Retinal pigment epithelial cell (primary cell): Measurements from ENCODE around the gene TRIOBP.

ENCODE experiments used
- DNase-seq: peaks from one replicate; pipeline ENCODE4 v3.0.0-alpha.2; 2010; ENCODE audit warnings: low read depth
- H3K4me3 ChIP-seq: 2 replicates; pipeline ENCODE4 v1.5.1; 2011; ENCODE audit warnings: mild to moderate bottlenecking, low read length, control low read depth, moderate library complexity
- TF ChIP-seq, protein P1 (sequence below): conservative IDR thresholded peaks from 2 replicates; pipeline ENCODE4 v1.5.1; 2011; ENCODE audit warnings: low read depth, low read length, control low read depth, inconsistent platforms

TRIOBP gene

DNA sequence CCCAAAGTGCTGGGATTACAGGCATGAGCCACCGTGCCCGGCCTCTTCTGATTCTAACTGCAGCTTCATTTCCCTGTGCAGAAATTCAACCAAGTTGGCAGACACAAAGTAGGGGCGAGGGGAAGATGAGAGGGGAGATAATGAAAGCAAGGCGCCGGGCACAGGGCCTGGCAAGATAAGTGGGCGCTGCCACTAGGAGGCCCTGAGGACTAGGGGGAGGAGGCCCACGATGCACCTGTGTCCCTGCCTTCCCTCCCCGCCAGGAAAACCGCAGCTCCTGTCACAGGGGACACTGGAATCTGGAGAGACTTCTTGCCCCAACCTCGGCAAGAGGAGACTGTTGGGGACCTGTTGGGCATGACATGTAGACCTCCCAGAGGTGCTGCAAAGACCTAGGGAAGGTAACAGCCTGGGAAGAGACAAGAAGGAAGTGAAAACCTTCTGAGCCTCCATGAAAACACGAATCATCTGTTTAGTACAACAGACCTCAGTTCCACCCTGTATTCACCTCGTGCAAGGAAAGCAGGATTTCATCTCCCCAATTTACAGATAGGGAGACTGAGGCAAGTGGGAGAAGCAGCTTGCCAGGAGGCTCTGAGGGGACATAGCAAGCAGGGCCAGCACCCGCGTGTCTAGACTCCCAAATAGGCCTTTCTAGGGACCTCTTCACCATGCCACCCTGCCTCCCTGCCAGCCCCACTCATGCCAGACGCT lies 24.5 kb upstream of the TRIOBP start:
- no peak overlapping the region for H3K4me3 ChIP-seq
- no peak for DNase-seq
- TF ChIP-seq, protein P1, sequence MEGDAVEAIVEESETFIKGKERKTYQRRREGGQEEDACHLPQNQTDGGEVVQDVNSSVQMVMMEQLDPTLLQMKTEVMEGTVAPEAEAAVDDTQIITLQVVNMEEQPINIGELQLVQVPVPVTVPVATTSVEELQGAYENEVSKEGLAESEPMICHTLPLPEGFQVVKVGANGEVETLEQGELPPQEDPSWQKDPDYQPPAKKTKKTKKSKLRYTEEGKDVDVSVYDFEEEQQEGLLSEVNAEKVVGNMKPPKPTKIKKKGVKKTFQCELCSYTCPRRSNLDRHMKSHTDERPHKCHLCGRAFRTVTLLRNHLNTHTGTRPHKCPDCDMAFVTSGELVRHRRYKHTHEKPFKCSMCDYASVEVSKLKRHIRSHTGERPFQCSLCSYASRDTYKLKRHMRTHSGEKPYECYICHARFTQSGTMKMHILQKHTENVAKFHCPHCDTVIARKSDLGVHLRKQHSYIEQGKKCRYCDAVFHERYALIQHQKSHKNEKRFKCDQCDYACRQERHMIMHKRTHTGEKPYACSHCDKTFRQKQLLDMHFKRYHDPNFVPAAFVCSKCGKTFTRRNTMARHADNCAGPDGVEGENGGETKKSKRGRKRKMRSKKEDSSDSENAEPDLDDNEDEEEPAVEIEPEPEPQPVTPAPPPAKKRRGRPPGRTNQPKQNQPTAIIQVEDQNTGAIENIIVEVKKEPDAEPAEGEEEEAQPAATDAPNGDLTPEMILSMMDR, result no peak

DNA sequence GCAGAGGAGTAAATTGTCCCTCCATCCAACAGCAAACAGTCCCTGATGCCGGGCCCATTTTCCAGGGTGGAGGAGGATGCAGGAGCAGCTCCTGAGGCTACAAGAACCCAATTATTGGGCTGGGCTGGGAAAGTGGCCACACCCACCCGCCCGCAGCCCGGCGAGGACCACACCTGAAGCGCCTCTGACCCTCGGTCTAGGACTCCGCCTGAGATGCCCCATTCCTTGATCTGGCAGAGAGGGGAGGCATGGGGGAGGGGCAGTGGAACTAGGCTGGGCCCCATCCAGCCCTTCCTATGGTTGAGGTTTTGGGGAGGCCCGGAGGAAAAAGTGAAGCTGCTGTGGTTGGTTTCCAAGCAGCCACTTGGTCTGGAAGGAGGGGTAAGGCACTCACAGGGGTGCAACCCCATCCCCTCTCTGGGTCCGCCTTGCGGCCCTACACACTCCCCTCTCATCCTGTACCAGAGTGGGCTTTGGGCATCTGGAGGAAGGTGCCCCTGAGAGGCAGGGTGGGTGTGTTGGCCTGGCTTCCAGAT lies 23.9 kb upstream of the TRIOBP start:
- no peak for DNase-seq
- TF ChIP-seq, protein P1, result no peak
- no peak overlapping the region for H3K4me3 ChIP-seq

DNA sequence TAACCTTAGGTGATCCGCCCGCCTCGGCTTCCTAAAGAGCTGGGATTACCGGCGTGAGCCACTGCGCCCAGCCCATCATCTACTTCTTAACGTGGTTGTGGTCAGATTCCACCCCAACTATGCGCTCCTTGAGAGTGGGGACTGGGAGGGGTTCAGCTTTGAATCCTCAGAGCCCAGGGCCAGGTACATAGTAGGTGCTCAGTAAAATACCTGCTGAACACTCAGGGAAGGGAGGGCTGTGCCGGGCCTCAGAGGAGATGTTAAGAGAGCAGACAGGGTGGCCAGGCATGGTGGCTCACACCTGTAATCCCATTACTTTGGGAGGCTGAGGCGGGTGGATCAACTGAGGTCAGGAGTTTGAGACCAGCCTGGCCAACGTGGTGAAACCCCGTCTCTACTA lies 22.6 kb upstream of the TRIOBP start:
- TF ChIP-seq, protein P1, result no peak
- no peak overlapping the region for H3K4me3 ChIP-seq
- no peak for DNase-seq

DNA sequence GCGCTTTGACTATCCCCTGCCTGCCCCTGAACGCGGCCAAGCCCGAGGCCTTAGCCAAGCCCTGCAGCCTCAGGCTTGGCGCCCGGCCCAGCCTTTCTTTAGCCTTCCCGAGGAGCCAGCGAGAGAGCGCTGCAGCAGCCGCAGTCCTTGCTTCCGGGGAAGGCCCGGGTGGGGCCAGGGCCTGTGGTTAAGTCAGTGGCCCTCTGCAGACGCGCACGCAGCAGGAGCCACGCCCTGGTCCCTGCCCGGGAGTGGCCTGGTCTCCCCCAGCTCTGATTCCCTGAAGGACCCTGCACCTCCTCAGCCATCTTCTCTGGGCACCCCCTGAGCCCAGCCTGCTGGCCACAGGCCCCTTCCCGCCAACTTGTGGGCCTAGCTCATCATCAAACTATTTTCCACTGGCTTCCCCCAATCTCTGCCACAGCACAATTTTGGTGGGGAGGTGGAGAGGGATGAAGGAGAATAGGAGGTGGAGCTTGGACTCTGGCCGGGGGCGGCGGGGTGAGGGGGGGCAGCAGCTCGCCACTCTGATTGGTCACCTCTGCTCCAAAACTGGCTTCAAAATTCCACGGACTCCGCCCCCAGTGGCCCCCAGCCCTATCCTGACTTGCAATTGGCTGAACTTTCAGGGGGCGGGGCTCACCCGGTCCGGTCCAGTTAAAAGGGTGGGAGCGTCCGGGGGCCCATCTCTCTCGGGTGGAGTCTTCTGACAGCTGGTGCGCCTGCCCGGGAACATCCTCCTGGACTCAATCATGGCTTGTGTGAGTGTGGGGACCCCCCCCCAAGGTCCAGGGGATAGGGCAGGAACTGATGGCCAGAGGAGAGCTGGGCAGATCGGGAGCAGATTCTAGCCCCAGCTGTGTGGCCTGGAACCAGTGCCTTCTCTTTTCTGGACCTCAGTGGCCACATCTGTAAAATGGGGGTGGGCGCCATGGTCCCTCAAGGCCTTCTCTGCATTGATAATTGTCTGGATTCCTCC lies 21.6 kb upstream of the TRIOBP start, which contains the start of gene LGALS1:
Gene LGALS1 (plus strand): TSS at position 686 of the 979 bp plus-strand sequence. CDS start 67 bp downstream, at position 753.
- peak; percentile 67 for DNase-seq

DNA sequence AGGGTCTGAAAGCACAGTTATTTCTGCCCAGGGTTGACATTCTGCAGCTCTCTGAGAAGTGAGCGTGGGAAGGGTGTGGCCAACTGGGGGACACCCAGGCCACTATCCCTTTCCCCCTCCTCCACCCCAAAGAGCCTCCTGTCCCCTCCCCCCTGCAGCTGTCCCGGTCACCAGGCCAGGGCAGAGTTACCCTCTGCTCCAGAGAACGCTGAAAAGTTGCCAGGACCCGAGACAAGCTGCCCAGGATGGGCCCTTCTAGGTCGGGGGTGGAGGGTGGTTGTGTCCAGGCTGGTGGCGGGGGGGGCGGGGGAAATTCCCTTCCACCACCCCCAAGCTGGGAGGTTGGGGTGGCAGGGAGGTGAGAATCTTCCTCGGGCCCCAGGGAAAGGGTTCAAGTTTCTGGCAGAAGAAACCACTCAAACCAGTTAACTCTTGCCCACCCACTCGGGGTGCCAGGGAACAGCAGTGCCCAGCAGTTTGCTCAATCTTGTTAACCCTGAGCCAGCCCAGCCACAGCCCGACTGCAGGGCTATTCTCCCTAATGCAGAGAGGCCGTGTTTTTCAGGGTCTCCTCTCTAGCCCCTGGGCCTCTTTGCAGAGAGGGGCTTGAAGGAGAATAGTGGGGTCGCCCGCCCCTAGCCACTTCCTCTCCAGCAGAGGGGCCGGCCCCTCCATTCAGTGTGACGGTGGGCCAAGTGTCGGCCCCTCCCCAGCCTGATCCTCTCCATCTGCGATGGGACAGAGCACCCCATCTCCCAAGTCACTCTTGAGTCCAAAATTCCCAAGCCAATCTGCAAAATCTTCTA lies 20.7 kb upstream of the TRIOBP start:
- peak overlapping the region; percentile 52 for H3K4me3 ChIP-seq
- no peak for DNase-seq
- TF ChIP-seq, protein P1, result no peak

More for the DNA sequence above, 21.6 kb upstream of the TRIOBP start, which contains the start of gene LGALS1:
- H3K4me3 ChIP-seq, result peak within 1 kb of the TSS; percentile 52
- TF ChIP-seq, protein P1, result no peak

DNA sequence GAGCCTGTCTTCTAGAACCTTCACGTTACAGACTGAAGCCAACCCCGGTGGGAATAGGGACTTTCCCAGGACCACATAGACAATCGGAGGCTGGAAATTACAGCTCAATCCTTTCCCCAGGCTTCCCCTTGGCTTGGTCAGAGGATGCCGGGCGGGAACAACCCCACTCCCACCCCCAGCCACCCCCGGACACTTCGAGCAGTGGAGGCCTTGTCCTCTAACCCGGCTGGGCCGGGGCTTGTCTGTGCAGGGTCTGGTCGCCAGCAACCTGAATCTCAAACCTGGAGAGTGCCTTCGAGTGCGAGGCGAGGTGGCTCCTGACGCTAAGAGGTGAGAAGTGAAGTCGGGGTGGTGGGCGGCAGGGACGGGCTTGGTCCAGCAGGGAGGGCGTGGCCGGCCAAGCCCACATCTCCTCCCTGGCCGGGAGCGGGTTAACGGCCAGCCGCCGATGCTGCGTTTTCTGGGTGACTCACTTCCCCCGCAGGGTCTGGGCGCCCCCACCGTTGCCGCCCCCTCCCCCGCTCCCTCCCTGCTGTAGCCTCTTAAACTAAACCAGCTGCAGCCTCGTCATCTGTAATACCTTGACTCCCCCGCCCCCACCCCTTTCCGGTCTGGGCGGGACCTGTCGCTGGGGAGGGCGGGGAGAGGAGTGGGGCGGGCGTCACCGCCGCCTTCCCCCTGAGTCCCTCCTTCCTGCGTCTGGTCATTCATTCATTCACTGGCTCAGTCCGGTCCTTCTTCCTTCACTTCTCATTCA lies 19.9 kb upstream of the TRIOBP start:
- TF ChIP-seq, protein P1, result no peak
- peak overlapping the region; percentile 52 for H3K4me3 ChIP-seq
- DNase-seq, result peak; percentile 81
